Psoas muscle (tissue), 8 donors: ENCODE measurements around the gene STXBP1. TPM values are rescaled to one million over a fixed set of nuclear protein-coding genes. Genes with fewer than 3 reads are reported as not detected.

Experiments used
- ATAC-seq, 4 donors: fragments of 200-7000 bp; cut with Tn5 transposase; one replicate each; pipeline ENCODE4 v1.9.1; 2020; ENCODE audit warnings: moderate library complexity in 3 of 4, mild to moderate bottlenecking in 2 of 4
- DNase-seq, 2 donors: peaks; one replicate each; pipeline ENCODE4 v3.0.0-alpha.2; 2020
- H3K27ac ChIP-seq: fragments of 200-600 bp; one replicate; pipeline ENCODE4 v1.8.0; 2022
- H3K27me3 ChIP-seq, 3 donors: fragments of 200-600 bp in 1 of 3; one replicate each; pipeline versions ENCODE4 v1.6.1 to v1.8.0; 2013 to 2022; ENCODE audit warnings: low read length in 2 of 3, mild to moderate bottlenecking in 2 of 3, moderate library complexity in 1 of 3; ENCODE audit not compliant: insufficient read depth in 3 of 3
- H3K36me3 ChIP-seq, 2 donors: fragments of 200-600 bp in 1 of 2; one replicate each; pipeline versions ENCODE4 v1.6.1 to v1.8.0; 2013 to 2022; ENCODE audit warnings: low read depth in 1 of 2, mild to moderate bottlenecking in 1 of 2, moderate library complexity in 1 of 2; ENCODE audit not compliant: insufficient read depth in 1 of 2
- H3K4me1 ChIP-seq: fragments of 200-600 bp; one replicate; pipeline ENCODE4 v1.8.0; 2022
- H3K4me3 ChIP-seq: fragments of 200-600 bp; one replicate; pipeline ENCODE4 v1.8.0; 2022; ENCODE audit warnings: mild to moderate bottlenecking
- H3K9me3 ChIP-seq: fragments of 200-600 bp; one replicate; pipeline ENCODE4 v1.8.0; 2022
- CTCF ChIP-seq: fragments of 200-600 bp; IDR thresholded peaks from one replicate; pipeline ENCODE4 v1.8.0; 2022; ENCODE audit warnings: antibody characterized with exemption
- WGBS, 3 donors: extraction: QIAGEN DNeasy Blood & Tissue Kit; methylation state at CpG; one replicate each; pipeline versions ENCODE4 v1.1.6 to v1.1.7; 2013; 5-methylcytosine and 5-hydroxymethylcytosine counted together
- intact Hi-C, 2 donors: fragments of 100-400 bp; cut with DNase I; formaldehyde crosslinking; loops; one replicate each; pipeline versions ENCODE4 v1.11.0 to v1.14.2; 2022
- polyA plus RNA-seq, 3 donors: library from polyadenylated mRNA; stranded (reverse); fragments of 200-250 nt; gene quantifications; one replicate each; pipeline ENCODE4 v1.2.3, GENCODE V29; 2013
- total RNA-seq, 4 donors: library from RNA; stranded (reverse); fragmentation: NEBNext Ultra II Directional in 2 of 4; extraction: Animal tissue kit (Norgen Biotek cat#: 25700) in 2 of 4; gene quantifications; one replicate each; pipeline versions ENCODE4 v1.2.1 to v1.2.4, GENCODE V29; 2021 to 2023
- donor health status: healthy with polysubstance abuse.
- donor health status: DM: no; HTN: no; CAD: no; lungs with moderate emphysema.
- donor health status: Bipolar disorder and iron deficiency.
- donor health status: healthy.
- donor health status: DM: yes; HTN: yes; CAD: no.
- donor health status: DM: no; HTN: no; CAD: no.
- donor health status: DM: no; HTN: no; CAD: no.
- donor health status: DM: yes; HTN: yes; CAD: no.

STXBP1 gene
- total and polyA plus RNA-seq, 7 donors, result 2.8 to 12.3 (median 6.7) TPM

GRCh38 chr9:127680846-127681245, 68.8 kb downstream of the STXBP1 start:
- Histone ChIP-seq H3K36me3 (peaks cover 0 to 50% of the 10 kb centered on the region in 2 donors), H3K4me3 (no peak overlapping the region), H3K27me3 (no peaks in the 10 kb centered on the region), H3K4me1 (peaks cover 14% of the 10 kb centered on the region), H3K27ac (no peak overlapping the region), H3K9me3 (no peaks in the 10 kb centered on the region)
- DNase-seq (no peak), ATAC-seq (no peak)
- intact Hi-C loops, result no loop called here
- no peak for TF ChIP-seq CTCF
- 85 to 94% (median 91%) methylated on average over 9 of the region's 9 CpGs for WGBS, 3 donors

- Histone ChIP-seq H3K4me1 (peaks cover 10% of the 10 kb centered on the region), H3K27ac (peak overlapping the region; percentile 85), H3K4me3 (peak overlapping the region; percentile 23), H3K27me3 (no peaks in the 10 kb centered on the region), H3K9me3 (no peaks in the 10 kb centered on the region), H3K36me3 (peaks cover 0 to 45% of the 10 kb centered on the region in 2 donors)
- TF ChIP-seq CTCF, result no peak
- 78 to 83% (median 79%) methylated on average over 23 of the region's 23 CpGs for WGBS, 3 donors
- intact Hi-C loops, result no loop called here
- DNase-seq, result peak; percentile 81 to 90
- ATAC-seq, result peak; percentile 95 to 97 (median 96)
Observed at GRCh38 chr9:127682351-127683136, 70.5 kb downstream of the STXBP1 start.

- Histone ChIP-seq H3K36me3 (peaks cover 0 to 41% of the 10 kb centered on the region in 2 donors), H3K4me3 (no peak overlapping the region), H3K4me1 (peaks cover 10% of the 10 kb centered on the region), H3K9me3 (no peaks in the 10 kb centered on the region), H3K27me3 (no peaks in the 10 kb centered on the region), H3K27ac (peak overlapping the region; percentile 85)
- no peak for TF ChIP-seq CTCF
- DNase-seq (no peak), ATAC-seq (no peak)
- intact Hi-C loops, result loop anchor here in 1 of 2 donors (2.0 kb wide), 1 partner anchor 15 kb away; no protein-coding TSS in a partner anchor
- WGBS, 3 donors, result 90 to 93% (median 92%) methylated on average over 5 of the region's 5 CpGs
Observed at GRCh38 chr9:127683723-127684122, 71.6 kb downstream of the STXBP1 start.

- peaks cover 0 to 40% of the 10 kb centered on the region in 2 donors for H3K36me3 ChIP-seq
- H3K9me3 ChIP-seq, result no peaks in the 10 kb centered on the region
- H3K4me3 ChIP-seq, result no peak overlapping the region
- WGBS, 3 donors, result 88 to 92% (median 89%) methylated on average over 4 of the region's 4 CpGs
- intact Hi-C loops, result loop anchor here in 1 of 2 donors (2.0 kb wide), 1 partner anchor 14 kb away; no protein-coding TSS in a partner anchor
- no peak for TF ChIP-seq CTCF
- DNase-seq, result no peak
- H3K27ac ChIP-seq, result no peak overlapping the region
- H3K27me3 ChIP-seq, result no peaks in the 10 kb centered on the region
- peaks cover 10% of the 10 kb centered on the region for H3K4me1 ChIP-seq
- no peak for ATAC-seq
Observed at GRCh38 chr9:127684576-127684975, 72.5 kb downstream of the STXBP1 start.
